GM19324 (cell line): Measurements from ENCODE around the gene HECA.
"Not testable (repeated sequence)": the region's sequence is repeated elsewhere in the genome, so short reads cannot be mapped to it uniquely, and the experiment has no call there.

ENCODE experiments used
- ATAC-seq: cut with Tn5 transposase; IDR thresholded peaks from one replicate; pipeline ENCODE4 v1.9.1; 2021; ENCODE audit warnings: mild to moderate bottlenecking, moderate library complexity; ENCODE audit not compliant: unreplicated experiment, low FRiP score

The HECA gene, protein sequence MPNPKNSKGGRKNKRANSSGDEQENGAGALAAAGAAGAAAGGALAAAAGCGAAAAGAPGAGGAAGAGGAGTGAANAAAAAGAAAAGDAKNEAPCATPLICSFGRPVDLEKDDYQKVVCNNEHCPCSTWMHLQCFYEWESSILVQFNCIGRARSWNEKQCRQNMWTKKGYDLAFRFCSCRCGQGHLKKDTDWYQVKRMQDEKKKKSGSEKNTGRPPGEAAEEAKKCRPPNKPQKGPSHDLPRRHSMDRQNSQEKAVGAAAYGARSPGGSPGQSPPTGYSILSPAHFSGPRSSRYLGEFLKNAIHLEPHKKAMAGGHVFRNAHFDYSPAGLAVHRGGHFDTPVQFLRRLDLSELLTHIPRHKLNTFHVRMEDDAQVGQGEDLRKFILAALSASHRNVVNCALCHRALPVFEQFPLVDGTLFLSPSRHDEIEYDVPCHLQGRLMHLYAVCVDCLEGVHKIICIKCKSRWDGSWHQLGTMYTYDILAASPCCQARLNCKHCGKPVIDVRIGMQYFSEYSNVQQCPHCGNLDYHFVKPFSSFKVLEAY

GRCh38 chr6:139134817-139135577 lies at the start of gene HECA:
HECA (plus strand) TSS chr6:139135080; CDS start chr6:139135397, 317 bp downstream.
- ATAC-seq, result peak; percentile 92

DNA sequence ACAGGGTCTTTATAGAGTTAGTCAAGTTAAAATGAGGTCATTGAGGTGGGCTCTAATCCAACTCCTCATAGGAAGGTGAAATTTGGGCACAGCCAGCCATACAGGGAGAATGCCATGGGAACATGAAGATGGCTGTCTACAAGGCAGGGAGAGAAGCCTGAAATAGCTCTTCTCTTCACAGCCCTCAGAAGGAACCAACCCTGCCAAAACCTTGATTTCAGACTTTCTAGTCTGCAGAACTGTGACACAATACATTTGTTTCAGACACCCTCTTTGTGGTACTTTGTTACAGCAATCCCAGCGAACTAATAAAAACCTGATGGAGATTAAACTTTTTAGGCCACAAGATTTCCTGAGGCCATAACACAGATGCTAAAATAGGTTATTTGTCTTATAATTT lies 43.1 kb upstream of the HECA start:
- no peak for ATAC-seq

- peak; percentile 77 for ATAC-seq
Observed at GRCh38 chr6:139099984-139100383, 34.9 kb upstream of the HECA start.

- ATAC-seq, result no peak
Observed at GRCh38 chr6:139107051-139107450, 27.8 kb upstream of the HECA start.

DNA sequence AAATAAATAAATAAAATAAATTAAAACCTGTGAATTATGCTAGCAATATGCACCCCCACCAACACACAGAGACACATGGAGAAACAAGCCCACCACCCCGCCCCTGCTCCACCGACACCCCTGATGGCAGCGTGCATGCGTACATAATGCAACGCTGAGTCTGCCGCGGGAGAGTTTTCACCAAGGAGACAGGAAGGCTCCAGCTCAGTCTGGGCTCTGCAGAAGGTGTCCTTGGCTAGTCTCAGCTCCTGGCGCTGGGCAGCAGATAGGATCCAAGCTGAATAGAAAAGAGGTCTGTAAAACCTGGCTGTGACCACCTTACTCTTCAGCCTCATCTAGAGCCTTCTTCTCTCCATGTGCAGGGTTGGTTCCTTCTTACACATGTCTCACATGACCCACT lies 26.5 kb upstream of the HECA start:
- ATAC-seq, result no peak

GRCh38 chr6:139109558-139109957 lies 25.3 kb upstream of the HECA start:
- no peak for ATAC-seq

- ATAC-seq, result no peak
Observed at GRCh38 chr6:139112146-139112545, 22.7 kb upstream of the HECA start.

DNA sequence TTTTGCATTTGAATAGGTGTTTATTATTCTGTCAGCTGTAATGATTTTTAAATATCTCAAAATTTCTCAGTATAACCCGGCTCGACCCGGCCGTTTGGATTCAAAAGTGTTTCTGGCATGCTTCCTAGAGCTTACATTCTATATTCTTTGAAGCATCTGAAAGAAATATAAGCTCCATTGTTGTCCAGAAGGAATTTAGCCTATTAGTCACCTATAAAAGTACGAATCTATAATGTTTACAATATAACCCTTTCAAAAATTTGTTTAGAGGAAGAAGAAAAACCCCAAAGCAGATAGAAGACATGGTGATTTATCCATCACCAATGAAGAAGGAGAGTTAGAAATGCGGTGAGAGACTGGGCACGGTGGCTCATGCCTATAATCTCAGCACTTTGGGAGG lies 22.3 kb upstream of the HECA start:
- ATAC-seq, result no peak

DNA sequence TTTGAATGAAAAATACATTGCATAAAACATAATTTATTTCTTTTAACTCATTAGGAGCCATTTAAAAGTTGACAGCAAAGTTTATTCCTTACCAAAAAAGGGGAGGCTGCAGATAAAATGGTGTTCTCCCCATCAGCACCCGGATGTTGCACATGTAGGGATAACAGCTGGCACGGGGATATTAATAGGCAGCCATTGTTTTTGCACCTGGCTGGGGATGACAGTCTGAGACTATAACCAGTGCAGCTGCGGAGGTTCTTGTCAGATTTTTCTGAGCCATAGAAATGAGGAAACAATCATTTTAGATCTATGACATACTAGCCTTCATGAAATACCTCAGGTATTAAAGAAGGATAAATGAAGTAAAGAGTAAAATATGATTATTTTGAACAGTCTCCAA lies 20.1 kb upstream of the HECA start:
- ATAC-seq, result no peak

DNA sequence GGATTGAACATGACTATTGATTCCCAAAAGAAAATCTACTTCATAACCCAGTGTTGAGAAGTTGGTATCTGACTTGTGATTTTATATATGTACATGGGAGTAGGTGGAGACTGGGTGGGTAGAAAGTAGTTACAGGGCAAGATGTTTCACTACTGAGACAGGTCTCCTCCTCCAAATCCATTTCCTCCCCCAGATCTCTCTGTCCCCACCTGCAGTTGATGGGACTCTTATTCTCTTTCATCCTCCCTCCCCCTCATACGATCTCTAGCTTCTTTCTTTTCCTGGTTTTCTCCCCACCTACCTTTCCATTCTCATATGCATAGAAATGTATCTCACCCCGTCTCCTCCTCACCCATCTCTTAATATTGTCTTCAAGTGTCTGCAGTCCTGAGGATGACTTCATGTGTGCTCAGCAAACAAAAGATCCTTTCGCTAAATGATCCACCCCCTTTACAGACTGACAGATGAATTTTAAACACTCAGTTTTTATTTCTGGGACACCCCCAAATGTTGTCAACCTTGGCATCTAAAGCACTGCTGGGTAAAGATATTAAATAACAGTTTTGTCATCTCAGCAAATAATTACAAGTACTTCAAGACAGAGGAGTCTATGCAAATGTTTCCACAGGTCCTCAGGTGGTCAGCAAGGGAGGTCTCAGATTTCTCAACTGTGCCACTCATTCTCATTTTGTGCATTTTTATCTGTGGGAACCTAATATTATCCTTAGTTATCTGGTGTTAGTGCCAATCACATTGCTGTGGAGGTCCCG lies 18.7 kb upstream of the HECA start:
- ATAC-seq, result no peak

DNA sequence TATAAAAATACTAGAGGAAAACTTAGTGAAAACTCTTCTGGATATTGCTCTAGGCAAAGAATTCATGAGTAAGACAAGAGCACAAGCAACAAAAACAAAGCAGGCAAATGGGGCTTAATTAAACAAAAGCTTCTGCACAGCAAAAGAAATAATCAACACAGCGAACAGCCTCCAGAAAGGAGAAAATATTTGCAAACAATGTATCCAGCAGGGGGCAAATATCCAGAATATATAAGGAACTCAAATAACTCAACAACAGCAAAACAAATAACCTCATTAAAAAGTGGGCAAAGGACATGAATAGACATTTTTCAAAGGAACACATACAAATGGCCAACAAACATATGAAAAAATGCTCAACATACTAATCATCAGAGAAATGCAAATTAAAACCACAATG lies 17.1 kb upstream of the HECA start:
- no peak for ATAC-seq

- no peak for ATAC-seq
Observed at GRCh38 chr6:139119552-139119951, 15.3 kb upstream of the HECA start.

GRCh38 chr6:139122823-139123222 lies 12.1 kb upstream of the HECA start:
- not testable (repeated sequence) for ATAC-seq

GRCh38 chr6:139124887-139125672 lies 9.8 kb upstream of the HECA start:
- peak; percentile 100 for ATAC-seq

GRCh38 chr6:139126255-139126654 lies 8.6 kb upstream of the HECA start:
- ATAC-seq, result no peak

GRCh38 chr6:139126931-139127330 lies 7.9 kb upstream of the HECA start:
- no peak for ATAC-seq

DNA sequence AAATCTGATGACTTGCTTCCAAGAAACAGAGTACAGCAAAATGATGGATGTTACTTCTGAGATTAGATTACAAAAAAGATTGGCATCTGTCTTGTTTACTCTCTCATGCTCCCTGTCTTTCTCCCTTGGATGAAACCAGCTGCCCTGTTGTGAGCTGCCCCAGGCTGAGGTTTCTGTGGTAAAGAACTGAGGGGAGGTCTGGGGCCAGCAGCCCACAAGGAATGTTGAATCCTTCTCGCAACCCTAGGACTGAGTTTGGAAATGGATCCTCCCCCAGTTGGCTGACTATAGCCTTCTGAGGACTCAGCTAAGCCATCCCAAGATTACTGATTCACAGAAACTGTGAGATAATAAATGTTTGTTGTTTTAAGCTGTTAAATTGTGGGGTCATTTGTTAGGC lies 5.6 kb upstream of the HECA start:
- no peak for ATAC-seq

GRCh38 chr6:139131736-139132280 lies 3.1 kb upstream of the HECA start:
- no peak for ATAC-seq

- no peak for ATAC-seq
Observed at GRCh38 chr6:139133262-139134063, 1.4 kb upstream of the HECA start.
